Neural cell (in vitro differentiated cells): ENCODE results near the gene CCDC9B. TPM values are rescaled to one million over a fixed set of nuclear protein-coding genes. Genes with fewer than 3 reads are reported as not detected.

Source experiments
- H2AFZ ChIP-seq: fragments of 200-600, 300-800 bp; sonication (generic), shearing (Covaris generic); 2 replicates; pipeline ENCODE4 v1.6.0; 2014; ENCODE audit warnings: low read depth, mild to moderate bottlenecking, antibody characterized with exemption, low read length, moderate library complexity
- H3F3A ChIP-seq: fragments of 200-600 bp; shearing (Covaris generic); 2 replicates; pipeline ENCODE4 v1.6.1; 2016; ENCODE audit warnings: mild to moderate bottlenecking, moderate library complexity, mixed read lengths, antibody characterized with exemption, low read length; ENCODE audit not compliant: insufficient read depth, poor library complexity, severe bottlenecking
- H3K27ac ChIP-seq: fragments of 200-600, 300-800 bp; sonication (generic), shearing (Covaris generic); 2 replicates; pipeline ENCODE4 v1.5.1; 2014; ENCODE audit warnings: mild to moderate bottlenecking, low read length, moderate library complexity
- H3K27me3 ChIP-seq: fragments of 300-800, 200-600 bp; sonication (generic), shearing (Covaris generic); 2 replicates; pipeline ENCODE4 v1.6.0; 2014; ENCODE audit warnings: mild to moderate bottlenecking, low read depth, low read length, moderate library complexity; ENCODE audit not compliant: insufficient read depth
- H3K36me3 ChIP-seq: fragments of 300-800, 200-600 bp; sonication (generic), shearing (Covaris generic); 2 replicates; pipeline ENCODE4 v1.5.1; 2014; ENCODE audit warnings: mild to moderate bottlenecking, antibody characterized with exemption, low read length, moderate library complexity; ENCODE audit not compliant: insufficient read depth
- H3K4me2 ChIP-seq: fragments of 300-800, 200-600 bp; sonication (generic), shearing (Covaris generic); 2 replicates; pipeline ENCODE4 v1.6.0; 2014; ENCODE audit warnings: mild to moderate bottlenecking, low read length
- H3K4me3 ChIP-seq: fragments of 300-800, 200-600 bp; sonication (generic), shearing (Covaris generic); 2 replicates; pipeline ENCODE4 v1.5.1; 2014; ENCODE audit warnings: mild to moderate bottlenecking, low read length, moderate library complexity
- H3K79me2 ChIP-seq: fragments of 200-600 bp; shearing (Covaris generic); replicated peaks from 2 replicates; pipeline ENCODE4 v1.6.0; 2014; ENCODE audit warnings: mild to moderate bottlenecking, low read length, moderate library complexity; ENCODE audit not compliant: insufficient read depth
- H3K9ac ChIP-seq: fragments of 300-800, 200-600 bp; sonication (generic), shearing (Covaris generic); 2 replicates; pipeline ENCODE4 v1.6.1; 2016; ENCODE audit warnings: mild to moderate bottlenecking, low read length, mixed read lengths
- H3K9me2 ChIP-seq: fragments of 200-600 bp; shearing (Covaris generic); 2 replicates; pipeline ENCODE4 v1.6.1; 2016; ENCODE audit warnings: mild to moderate bottlenecking, low read length, mixed read lengths; ENCODE audit not compliant: insufficient read depth
- H3K9me3 ChIP-seq: fragments of 200-600, 300-800 bp; sonication (generic), shearing (Covaris generic); 2 replicates; pipeline ENCODE4 v1.6.1; 2016; ENCODE audit warnings: mild to moderate bottlenecking, mixed run types, low read length, moderate library complexity, mixed read lengths
- H4K20me1 ChIP-seq: fragments of 200-600 bp; shearing (Covaris generic); 2 replicates; pipeline ENCODE4 v1.6.1; 2016; ENCODE audit warnings: mild to moderate bottlenecking, mixed run types; ENCODE audit not compliant: insufficient read depth
- CTCF ChIP-seq: fragments of 450-650 bp; IDR thresholded peaks from 2 replicates; pipeline ENCODE4 v1.5.1; 2014; ENCODE audit warnings: antibody characterized with exemption, mild to moderate bottlenecking, moderate library complexity; ENCODE audit not compliant: poor library complexity, severe bottlenecking
- EP300 ChIP-seq: fragments of 450-650 bp; conservative IDR thresholded peaks from 2 replicates; pipeline ENCODE4 v1.6.1; 2014; ENCODE audit warnings: antibody characterized with exemption, mild to moderate bottlenecking, moderate library complexity; ENCODE audit not compliant: poor library complexity, severe bottlenecking
- EZH2 ChIP-seq: fragments of 200-600, 300-800 bp; shearing (Covaris generic), sonication (generic); IDR thresholded peaks from 2 replicates; pipeline ENCODE4 v1.6.1; 2014; ENCODE audit warnings: antibody characterized with exemption, low read length, borderline replicate concordance, mild to moderate bottlenecking; ENCODE audit not compliant: insufficient read depth, poor library complexity, severe bottlenecking
- MXI1 ChIP-seq: fragments of 450-650 bp; conservative IDR thresholded peaks from 2 replicates; pipeline ENCODE4 v1.6.1; 2014; ENCODE audit warnings: antibody characterized with exemption, mild to moderate bottlenecking; ENCODE audit not compliant: poor library complexity, severe bottlenecking
- POLR2AphosphoS5 ChIP-seq: IDR thresholded peaks from 2 replicates; pipeline ENCODE4 v1.6.1; 2012
- RAD21 ChIP-seq: fragments of 450-650 bp; conservative IDR thresholded peaks from 2 replicates; pipeline ENCODE4 v1.6.1; 2014; ENCODE audit warnings: antibody characterized with exemption, mild to moderate bottlenecking, moderate library complexity
- REST ChIP-seq: IDR thresholded peaks from 2 replicates; pipeline ENCODE4 v1.6.1; 2012; ENCODE audit warnings: borderline replicate concordance
- SMC3 ChIP-seq: fragments of 450-650 bp; conservative IDR thresholded peaks from 2 replicates; pipeline ENCODE4 v1.6.1; 2014; ENCODE audit warnings: antibody characterized with exemption, mild to moderate bottlenecking, moderate library complexity; ENCODE audit not compliant: poor library complexity
- TAF1 ChIP-seq: IDR thresholded peaks from 2 replicates; pipeline ENCODE4 v1.6.1; 2012; ENCODE audit warnings: low read depth
- polyA plus RNA-seq: library from polyadenylated mRNA; depleted of rRNA; stranded (reverse); fragments of >200 nt; gene quantifications from 2 replicates; pipeline ENCODE4 v1.2.3, GENCODE V29; 2014

CCDC9B gene
- polyA plus RNA-seq, 1 donor from 2014 or later, result not detected

- Histone ChIP-seq H3K9ac (no peak overlapping the region), H3K79me2 (no peaks in the 10 kb centered on the region), H2AFZ (no peak overlapping the region), H3F3A (no peaks in the 10 kb centered on the region), H3K4me2 (no peak overlapping the region), H4K20me1 (no peaks in the 10 kb centered on the region), H3K9me3 (no peaks in the 10 kb centered on the region), H3K36me3 (peaks cover 6% of the 10 kb centered on the region), H3K27ac (no peak overlapping the region), H3K9me2 (no peaks in the 10 kb centered on the region), H3K4me3 (no peak overlapping the region), H3K27me3 (no peaks in the 10 kb centered on the region)
- TF ChIP-seq EP300 (no peak), POLR2AphosphoS5 (no peak), CTCF (no peak), RAD21 (no peak), MXI1 (no peak), REST (no peak), SMC3 (no peak), EZH2 (no peak), TAF1 (no peak)
These were observed 32.2 kb upstream of the CCDC9B start for GRCh38 chr15:40372981-40373380.

- no peaks in the 10 kb centered on the region for H3K79me2 ChIP-seq
- TF ChIP-seq EZH2 (no peak), RAD21 (no peak), SMC3 (no peak)
- no peak overlapping the region for H3K4me3 ChIP-seq
- H3K9me2 ChIP-seq, result no peaks in the 10 kb centered on the region
- H3K27me3 ChIP-seq, result no peaks in the 10 kb centered on the region
- H3F3A ChIP-seq, result no peaks in the 10 kb centered on the region
- no peak overlapping the region for H2AFZ ChIP-seq
- no peak overlapping the region for H3K27ac ChIP-seq
- H3K36me3 ChIP-seq, result peaks cover 6% of the 10 kb centered on the region
- H3K9me3 ChIP-seq, result no peaks in the 10 kb centered on the region
- no peak overlapping the region for H3K4me2 ChIP-seq
- H4K20me1 ChIP-seq, result no peaks in the 10 kb centered on the region
- H3K9ac ChIP-seq, result no peak overlapping the region
These were observed 29.2 kb upstream of the CCDC9B start for GRCh38 chr15:40369971-40370370.

GRCh38 chr15:40369474-40369869 is 28.7 kb upstream of the CCDC9B start:
- H3K9ac ChIP-seq, result no peak overlapping the region
- no peak overlapping the region for H3K4me2 ChIP-seq
- H3K4me3 ChIP-seq, result no peak overlapping the region
- peaks cover 6% of the 10 kb centered on the region for H3K36me3 ChIP-seq
- H2AFZ ChIP-seq, result no peak overlapping the region
- H3K27me3 ChIP-seq, result no peaks in the 10 kb centered on the region
- H3K79me2 ChIP-seq, result no peaks in the 10 kb centered on the region
- no peaks in the 10 kb centered on the region for H3K9me2 ChIP-seq
- no peaks in the 10 kb centered on the region for H3K9me3 ChIP-seq
- H3F3A ChIP-seq, result no peaks in the 10 kb centered on the region
- TF ChIP-seq MXI1 (no peak), EP300 (no peak), POLR2AphosphoS5 (no peak), TAF1 (no peak), CTCF (no peak), REST (no peak), SMC3 (no peak), EZH2 (no peak), RAD21 (no peak)
- no peaks in the 10 kb centered on the region for H4K20me1 ChIP-seq
- H3K27ac ChIP-seq, result no peak overlapping the region
